ENCODE measurements around the gene MSH5.
A peak's percentile ranks its signal among the peaks of the same experiment; 100 is the strongest.

The MSH5 gene

GRCh38 chr6:31713465-31713864 lies 26.3 kb upstream of the MSH5 start:
- DNase-seq (ENCODE audit: low spot score), result no peak

GRCh38 chr6:31713991-31714684 lies 25.7 kb upstream of the MSH5 start:
- DNase-seq (ENCODE audit: low spot score), result no peak

- DNase-seq (ENCODE audit: low spot score), result no peak
Observed at GRCh38 chr6:31715022-31715958, 24.5 kb upstream of the MSH5 start, which contains the start of gene LY6G6D. TSS of gene LY6G6D (plus strand) at chr6:31715348. CDS start at chr6:31715356, 8 bp downstream.

- DNase-seq (ENCODE audit: low spot score), result no peak
Observed at GRCh38 chr6:31717499-31718222, 22.1 kb upstream of the MSH5 start.

GRCh38 chr6:31718265-31718664 lies 21.5 kb upstream of the MSH5 start:
- no peak for DNase-seq (ENCODE audit: low spot score)

GRCh38 chr6:31719001-31719400 lies 20.8 kb upstream of the MSH5 start:
- no peak for DNase-seq (ENCODE audit: low spot score)

- DNase-seq (ENCODE audit: low spot score), result no peak
Observed at GRCh38 chr6:31720196-31720770, 19.5 kb upstream of the MSH5 start.

GRCh38 chr6:31721351-31722020 lies 18.3 kb upstream of the MSH5 start, which contains the start of gene LY6G6C:
TSS of gene LY6G6C (minus strand) at chr6:31721746. CDS start at chr6:31721679, 67 bp downstream.
- no peak for DNase-seq (ENCODE audit: low spot score)

- no peak for DNase-seq (ENCODE audit: low spot score)
Observed at GRCh38 chr6:31722173-31722572, 17.6 kb upstream of the MSH5 start.

GRCh38 chr6:31723245-31723979 lies 16.4 kb upstream of the MSH5 start, which contains the start of gene MPIG6B:
TSS of gene MPIG6B (plus strand) at chr6:31723373. CDS start at chr6:31723384, 11 bp downstream.
- DNase-seq (ENCODE audit: low spot score), result no peak

- DNase-seq (ENCODE audit: low spot score), result no peak
Observed at GRCh38 chr6:31723980-31724691, 15.7 kb upstream of the MSH5 start.

GRCh38 chr6:31725502-31726350 lies 14.1 kb upstream of the MSH5 start:
- no peak for DNase-seq (ENCODE audit: low spot score)

- DNase-seq (ENCODE audit: low spot score), result no peak
Observed at GRCh38 chr6:31727034-31727716, 12.6 kb upstream of the MSH5 start.

- no peak for DNase-seq (ENCODE audit: low spot score)
Observed at GRCh38 chr6:31727717-31728671, 11.8 kb upstream of the MSH5 start.

GRCh38 chr6:31728767-31729514 lies 10.9 kb upstream of the MSH5 start, which contains the start of gene DDAH2:
TSS of gene DDAH2 (minus strand) at chr6:31729299. CDS start at chr6:31729161, 138 bp downstream.
- DNase-seq (ENCODE audit: low spot score), result no peak

GRCh38 chr6:31729515-31729978 lies 10.3 kb upstream of the MSH5 start:
- peak; percentile 84 for DNase-seq (ENCODE audit: low spot score)

Data from HuH-7 (cell line).